ENCODE measurements around the gene GRID2.

DNA sequence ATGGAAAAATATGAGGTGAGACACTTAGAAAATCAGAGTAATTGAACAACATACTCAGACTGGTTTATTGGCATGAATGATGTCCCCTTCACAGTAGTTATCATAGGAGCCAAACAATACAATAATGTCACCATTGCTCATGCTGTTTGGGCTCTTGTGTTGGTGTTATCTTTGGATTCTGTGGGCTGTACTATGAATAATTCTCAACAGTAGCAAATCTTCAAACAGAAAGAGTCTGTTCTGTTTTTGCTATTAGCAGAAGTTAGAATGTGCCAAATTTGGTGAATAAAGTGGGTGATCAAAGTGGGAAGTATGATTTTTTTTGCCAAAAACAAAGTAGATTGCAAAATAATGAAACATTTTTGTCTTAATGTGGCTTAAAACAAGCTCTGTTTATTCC lies 58.3 kb downstream of the GRID2 start:
- TF ChIP-seq CTCF (IDR thresholded peaks at IDR 0.05): no peak
- TF ChIP-seq ZFX (IDR thresholded peaks at IDR 0.05; ENCODE audit: borderline replicate concordance): no peak
